ENCODE results near the gene MAP3K4. TPM values are rescaled to one million over a fixed set of nuclear protein-coding genes. Genes with fewer than 3 reads are reported as not detected.
A peak's percentile ranks its signal among the peaks of the same experiment; 100 is the strongest.

Gene MAP3K4
- polyA plus RNA-seq, 3 donors = 37.1 to 45.9 (median 40.2) TPM

DNA sequence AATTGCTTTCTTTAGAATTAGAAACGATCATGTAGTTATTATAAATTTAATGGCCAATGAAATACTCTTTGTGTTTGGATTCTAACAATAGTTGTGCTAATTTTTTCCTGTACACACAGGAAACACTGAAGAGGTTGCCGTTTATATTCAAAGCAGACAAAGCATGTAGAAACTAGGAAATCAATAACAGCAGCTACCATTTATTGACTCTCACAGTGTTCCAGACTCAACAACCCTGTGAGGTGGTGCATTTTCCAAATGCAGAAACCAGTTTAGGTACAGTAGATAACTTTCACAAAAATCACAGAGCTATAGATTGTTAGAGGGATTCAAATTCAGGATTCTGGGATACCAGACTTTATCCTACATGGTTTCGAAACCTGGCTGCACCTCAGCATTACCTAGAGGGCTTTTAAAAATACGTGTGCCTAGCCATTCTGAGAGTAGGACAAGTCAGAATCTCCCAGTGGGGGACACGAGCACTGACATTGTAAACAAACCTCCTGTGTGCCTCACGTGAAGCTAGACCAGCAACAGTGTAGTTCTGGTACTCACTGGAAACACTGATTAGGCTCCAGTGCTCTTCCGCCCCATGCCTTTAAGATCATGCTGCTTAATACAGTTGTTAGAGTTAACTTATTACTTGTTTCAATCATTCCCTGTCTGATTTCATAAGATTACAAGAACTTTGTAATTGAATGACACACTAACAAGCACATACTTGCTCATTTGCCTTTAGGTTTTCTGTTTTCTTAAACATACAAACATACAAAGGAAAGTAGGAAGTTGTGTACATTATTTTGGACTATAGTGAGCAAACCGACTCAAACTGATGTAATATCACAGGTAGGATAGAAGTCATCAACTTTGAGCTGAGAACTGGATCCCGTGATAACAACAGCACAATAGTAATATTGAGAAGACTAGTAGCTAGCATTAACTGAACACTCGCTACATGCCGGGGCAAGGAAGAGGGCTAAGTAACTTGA is 65.8 kb downstream of the MAP3K4 start:
- DNase-seq (ENCODE audit: extremely low read depth in 1 of 11, low read depth in 9 of 11, low spot score in 4 of 11) = no peak

DNA sequence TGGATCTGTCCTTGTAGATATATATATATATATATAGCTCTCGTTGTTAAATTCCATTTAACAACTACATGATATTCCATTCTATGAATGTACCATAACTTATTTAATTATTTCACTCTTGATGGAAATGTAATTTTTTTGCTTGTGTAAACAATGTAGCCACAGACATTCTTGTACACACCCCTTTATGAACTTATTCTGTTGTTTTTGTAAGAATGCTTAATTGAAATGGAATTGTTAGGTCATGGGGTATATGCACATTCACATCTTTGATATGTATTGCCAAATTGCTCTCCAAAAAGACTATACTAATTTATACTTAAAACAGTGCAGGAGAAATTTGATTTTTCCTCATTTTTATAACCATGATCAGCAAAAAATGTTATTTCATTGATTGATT is 67.2 kb downstream of the MAP3K4 start:
- no peak for DNase-seq (ENCODE audit: extremely low read depth in 1 of 11, low read depth in 9 of 11, low spot score in 4 of 11)

DNA sequence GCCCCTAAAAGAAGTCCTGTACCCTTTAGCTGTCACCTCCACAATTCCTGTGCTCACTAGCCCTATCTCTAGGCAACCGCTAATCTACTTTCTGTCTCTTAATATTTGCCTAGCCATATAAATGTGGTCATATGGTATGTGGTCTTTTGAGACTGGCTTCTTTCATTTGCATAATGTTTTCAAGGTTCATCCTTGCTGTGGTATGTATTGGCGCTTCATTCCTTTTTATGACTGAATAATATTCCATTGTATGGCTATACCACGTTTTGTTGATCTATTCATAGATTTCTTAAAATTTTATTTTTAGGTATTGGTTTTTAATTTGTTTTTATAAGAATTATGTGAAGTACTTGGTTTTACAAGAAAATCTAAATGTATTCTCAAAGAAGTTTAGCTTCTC is 70.0 kb downstream of the MAP3K4 start:
- no peak for DNase-seq (ENCODE audit: extremely low read depth in 1 of 11, low read depth in 9 of 11, low spot score in 4 of 11)

DNA sequence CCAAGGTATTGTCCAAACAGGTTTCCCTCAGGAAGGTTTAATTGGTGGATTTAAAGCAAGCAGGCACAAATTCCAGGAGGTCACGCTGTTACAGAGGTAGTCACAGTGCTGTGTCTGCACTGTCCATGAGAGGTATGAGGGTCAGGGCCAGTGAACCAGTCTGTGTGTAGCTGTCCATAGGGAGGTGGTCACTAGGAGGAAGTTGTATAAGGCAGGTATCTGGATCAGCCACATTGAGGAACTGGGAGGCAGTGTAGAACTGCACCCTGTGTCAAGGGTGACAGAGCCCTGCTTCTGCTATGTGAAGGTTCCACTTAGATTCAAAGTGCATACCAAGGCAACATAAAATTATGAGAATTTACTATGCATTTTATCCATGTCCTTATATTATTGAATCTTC is 73.3 kb downstream of the MAP3K4 start:
- no peak for DNase-seq (ENCODE audit: extremely low read depth in 1 of 11, low read depth in 9 of 11, low spot score in 4 of 11)

DNA sequence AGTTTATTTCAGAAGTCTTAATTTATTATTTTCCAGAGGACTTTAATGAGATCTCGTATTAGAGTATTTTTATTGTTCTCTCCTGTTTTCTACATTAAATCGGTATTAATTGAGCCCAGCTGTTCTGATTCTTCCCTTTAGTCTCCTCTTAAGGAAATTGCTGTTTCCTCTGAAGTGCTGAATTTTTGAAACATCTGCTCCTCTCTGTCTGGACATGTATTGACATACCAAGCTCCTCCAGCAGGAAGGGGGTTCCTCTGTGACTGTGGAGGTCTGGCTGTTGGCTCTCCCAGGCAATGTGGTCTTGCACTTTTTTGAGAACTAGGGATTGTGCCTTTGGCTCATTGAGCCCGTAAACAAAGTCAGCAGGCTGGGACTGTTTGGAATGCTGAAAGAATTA is 74.9 kb downstream of the MAP3K4 start:
- no peak for DNase-seq (ENCODE audit: extremely low read depth in 1 of 11, low read depth in 9 of 11, low spot score in 4 of 11)

DNA sequence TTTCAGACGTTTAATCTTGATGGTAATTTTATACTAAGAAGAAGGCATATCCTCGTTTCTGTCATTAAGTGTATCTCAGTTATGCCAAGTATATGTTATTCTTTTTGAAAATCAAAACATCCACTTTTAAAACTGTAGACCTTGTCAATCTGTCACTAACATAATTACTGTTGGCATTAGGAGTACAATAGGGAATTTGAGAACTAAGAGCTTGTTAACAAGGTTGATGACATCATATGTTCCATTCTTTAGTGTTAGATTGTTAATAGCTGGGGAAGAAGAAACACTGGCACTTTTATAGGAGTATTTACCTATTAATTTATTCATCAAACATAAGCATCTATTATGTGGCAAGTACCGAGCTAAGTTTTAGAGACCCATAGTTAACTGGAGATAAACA is 76.2 kb downstream of the MAP3K4 start:
- DNase-seq (ENCODE audit: extremely low read depth in 1 of 11, low read depth in 9 of 11, low spot score in 4 of 11) = no peak

DNA sequence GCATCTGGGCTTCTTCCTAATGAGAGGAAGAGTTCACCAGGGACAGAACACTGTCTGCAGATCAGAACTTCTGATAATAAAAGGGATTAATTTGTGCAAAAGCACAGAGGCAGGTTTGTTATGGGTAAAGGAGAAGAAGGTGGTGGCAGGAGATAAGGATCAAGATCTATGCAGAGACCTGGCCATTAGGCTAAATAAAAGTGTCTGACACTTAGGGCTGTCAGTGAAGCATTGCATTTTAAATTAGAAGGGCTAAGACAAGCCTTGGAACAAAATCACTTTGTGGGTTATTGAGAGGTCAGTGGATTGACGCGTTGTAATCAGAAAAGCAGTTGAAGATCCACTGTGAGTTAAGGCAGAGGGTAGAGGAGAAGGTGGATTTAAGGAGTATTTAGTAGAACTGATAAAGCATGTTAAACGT is 76.8 kb downstream of the MAP3K4 start:
- DNase-seq (ENCODE audit: extremely low read depth in 1 of 11, low read depth in 9 of 11, low spot score in 4 of 11) = no peak

DNA sequence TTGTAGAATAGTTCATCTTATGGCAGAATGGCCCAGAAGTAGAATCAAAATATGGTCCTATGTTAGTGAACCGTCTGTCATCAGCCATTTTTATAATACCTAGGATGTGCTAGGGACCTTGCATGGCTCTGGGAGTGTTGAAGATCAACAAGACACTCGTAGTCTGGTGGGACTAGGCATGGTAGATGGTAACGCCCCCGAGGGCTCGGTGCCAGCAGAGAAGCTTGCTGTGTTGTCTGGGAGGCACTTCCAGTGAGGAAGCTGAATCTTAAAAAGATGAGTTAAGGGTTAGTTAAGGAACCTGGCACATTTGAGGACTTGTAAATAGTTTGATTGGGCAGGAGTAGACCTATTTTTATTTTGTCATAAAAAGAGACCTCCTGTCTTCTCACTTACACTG is 82.4 kb downstream of the MAP3K4 start:
- no peak for DNase-seq (ENCODE audit: extremely low read depth in 1 of 11, low read depth in 9 of 11, low spot score in 4 of 11)

DNA sequence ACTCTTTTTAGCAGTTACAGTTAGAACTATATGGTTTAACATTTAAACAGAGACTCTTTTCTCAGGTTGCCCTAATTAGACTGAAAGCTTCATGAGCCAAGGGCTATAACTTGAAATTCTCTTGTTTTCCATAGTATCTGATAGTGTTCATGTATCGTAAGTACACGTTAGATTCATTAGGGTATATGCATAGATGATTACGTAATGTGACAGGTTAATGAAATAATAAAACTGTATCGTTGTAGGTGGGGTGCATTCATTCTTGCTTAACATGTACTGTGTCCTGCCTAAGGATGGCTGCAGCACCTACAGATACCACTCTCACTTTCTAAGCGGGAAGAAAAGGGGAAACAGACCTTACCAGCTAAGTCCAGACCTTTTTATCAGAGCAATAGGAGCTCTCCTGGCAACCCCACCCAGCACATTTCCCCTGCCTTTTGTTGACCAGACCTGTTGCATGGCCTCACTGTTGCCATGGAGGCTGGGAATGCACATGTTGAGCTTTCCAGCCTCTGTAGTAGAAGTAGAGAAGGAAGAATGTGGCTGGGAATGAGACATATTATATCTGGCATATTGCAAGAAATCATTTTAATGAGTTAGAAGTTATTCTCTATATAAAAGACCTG is 83.0 kb downstream of the MAP3K4 start:
- DNase-seq (ENCODE audit: extremely low read depth in 1 of 11, low read depth in 9 of 11, low spot score in 4 of 11) = no peak

DNA sequence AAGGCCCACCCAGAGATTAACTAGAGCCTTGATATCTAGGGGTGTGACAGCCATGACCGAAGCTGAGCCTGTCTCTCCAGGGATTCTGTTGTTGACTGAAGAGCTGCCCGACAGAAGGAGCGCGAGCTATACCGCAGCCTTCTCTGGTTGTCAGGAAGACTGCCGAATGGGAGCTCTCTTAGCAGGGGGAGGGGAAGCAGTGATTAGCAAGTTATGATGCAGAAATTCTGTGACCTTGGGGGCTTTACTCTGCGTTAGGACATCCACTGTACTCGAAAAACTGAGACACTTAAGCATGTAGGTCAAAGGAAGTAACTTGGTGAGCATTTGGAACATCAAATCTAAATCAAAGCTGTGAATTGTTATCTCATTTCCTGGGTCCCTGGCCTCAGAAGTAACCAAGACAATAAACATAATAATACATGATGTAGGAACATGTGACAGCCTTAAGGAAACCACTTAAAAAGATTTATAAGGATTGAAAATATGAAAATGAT is 84.7 kb downstream of the MAP3K4 start:
- DNase-seq (ENCODE audit: extremely low read depth in 1 of 11, low read depth in 9 of 11, low spot score in 4 of 11) = peak in 1 of 11 donors; percentile 9

DNA sequence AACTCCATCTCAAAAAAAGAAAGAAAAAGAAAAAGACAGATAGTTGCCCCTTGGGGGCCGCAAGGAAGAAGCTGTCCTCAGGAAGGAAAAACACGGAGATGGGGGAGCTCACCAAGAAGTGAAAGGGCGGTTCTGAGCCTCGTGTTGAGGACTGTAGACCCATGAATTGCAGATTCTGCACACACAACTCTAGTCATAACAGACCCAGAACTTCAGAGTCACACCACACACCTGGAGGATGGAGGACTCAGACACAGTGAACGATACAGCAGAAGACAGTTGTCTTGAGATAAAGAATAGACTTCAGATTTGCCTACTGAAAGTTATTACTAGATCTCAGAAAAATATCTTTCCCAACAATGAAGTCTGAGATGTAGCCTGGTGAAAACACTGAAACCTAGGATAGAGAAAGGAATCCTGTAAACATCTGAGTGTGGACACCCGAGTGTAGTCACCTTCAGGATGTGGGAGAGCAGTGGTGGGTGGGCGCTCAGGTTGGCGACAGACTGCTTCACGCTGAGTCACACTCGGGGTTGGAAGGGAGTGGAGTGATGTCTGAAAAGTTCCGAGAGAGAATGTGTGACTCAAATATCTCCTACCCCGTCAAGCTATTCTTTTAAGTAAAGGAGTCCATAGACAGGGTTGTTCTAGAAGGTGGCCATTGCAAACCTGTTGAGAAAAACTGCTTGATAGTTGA is 88.1 kb downstream of the MAP3K4 start:
- no peak for DNase-seq (ENCODE audit: extremely low read depth in 1 of 11, low read depth in 9 of 11, low spot score in 4 of 11)

DNA sequence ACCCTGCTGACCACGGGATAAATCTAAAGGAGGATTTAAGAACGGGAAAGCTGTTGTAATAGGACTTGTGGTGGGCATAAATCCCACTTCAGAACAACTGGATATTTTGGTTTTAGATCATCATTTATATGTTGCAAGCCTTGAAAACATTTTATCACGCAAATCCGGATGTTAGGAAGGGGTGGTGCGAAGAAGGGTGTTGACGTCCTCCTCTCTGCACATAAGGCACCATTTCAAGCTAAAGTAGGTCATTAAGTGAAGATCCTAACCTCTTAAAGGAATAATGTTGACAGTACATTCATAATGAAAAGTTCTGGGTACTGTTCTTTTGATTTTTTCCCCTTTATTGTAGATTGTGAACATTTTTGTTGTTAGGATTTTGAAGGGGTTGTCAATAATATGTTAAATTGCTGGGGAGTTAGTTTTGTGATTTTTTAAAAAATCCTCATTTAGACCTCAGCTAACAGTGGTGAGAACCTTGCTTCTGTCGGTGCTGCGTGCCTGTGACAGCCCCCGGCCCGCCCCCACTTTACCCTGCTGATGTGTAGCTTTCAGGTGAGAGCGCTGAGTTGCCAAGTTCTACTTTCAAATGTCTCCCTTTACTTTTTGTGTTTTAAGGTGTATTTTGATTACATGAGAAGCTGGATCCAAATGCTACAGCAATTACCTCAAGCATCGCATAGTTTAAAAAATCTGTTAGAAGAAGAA is 88.8 kb downstream of the MAP3K4 start:
- DNase-seq (ENCODE audit: extremely low read depth in 1 of 11, low read depth in 9 of 11, low spot score in 4 of 11) = no peak

DNA sequence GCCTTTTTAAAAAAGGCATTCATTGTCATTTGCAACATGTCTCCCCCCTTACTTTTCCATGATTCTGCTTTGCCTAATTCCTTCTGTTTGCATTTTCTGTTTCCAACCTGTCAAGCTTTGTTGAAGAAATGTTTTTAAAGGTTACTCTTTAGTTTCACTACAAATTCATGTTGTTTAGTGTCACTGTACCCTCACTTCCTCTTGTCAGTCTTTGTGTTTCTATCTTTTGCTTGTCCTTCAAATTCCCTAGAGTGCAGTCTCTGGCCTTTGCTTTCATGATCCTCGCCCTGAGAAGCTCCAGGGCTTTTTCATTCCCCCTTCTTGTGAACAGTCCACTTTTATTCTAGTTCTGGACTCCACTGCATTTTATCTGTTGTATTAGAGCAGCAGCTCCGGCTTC is 90.6 kb downstream of the MAP3K4 start:
- DNase-seq (ENCODE audit: extremely low read depth in 1 of 11, low read depth in 9 of 11, low spot score in 4 of 11) = no peak

DNA sequence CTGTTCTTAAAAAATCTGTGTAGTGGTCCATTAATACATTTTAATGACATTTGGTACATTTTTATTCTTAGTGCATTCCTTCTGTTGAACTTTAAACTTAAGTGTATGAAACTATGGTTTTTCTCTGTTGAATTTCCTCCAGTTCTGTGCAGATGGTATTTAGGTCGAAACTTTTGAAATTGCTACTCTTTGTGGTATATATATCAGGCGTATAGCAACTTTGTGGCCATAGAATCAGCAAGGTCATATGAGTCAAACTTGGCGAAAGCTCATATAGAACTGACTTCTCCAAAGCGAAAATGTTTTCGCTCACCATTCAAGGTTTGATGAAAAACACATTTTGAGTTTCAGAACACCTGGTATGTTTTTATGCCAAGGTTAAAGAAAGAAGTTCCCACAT is 93.7 kb downstream of the MAP3K4 start:
- no peak for DNase-seq (ENCODE audit: extremely low read depth in 1 of 11, low read depth in 9 of 11, low spot score in 4 of 11)

DNA sequence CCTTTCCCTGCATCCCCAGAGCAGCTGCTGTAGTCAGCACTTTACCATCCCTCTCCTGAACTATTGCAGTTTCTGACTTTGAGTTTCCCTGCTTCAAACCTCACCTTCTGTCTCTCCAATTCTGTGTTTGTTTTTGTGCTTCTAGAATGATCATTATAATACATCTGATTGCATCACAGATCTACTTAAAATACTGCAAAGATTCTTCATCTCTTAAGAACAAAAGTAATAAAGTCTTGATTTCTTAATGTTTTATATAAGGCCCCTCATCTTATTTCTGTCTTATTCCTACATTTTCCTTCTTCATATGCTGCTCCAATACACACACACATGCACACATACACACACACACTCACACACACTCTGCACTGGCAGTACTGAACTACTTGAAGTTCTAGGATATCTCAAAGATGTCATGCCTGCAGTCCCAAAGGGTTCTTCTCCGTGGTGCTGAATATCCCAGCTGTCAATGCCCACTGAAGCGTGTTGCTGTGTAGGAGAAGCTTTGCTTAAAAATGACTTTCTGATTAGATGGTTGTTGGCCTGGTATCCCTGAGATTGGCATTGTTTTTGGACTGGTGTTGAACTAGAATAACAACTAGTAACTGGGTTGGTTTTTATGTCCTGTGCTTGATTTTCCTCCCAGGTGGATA is 97.2 kb downstream of the MAP3K4 start:
- no peak for DNase-seq (ENCODE audit: extremely low read depth in 1 of 11, low read depth in 9 of 11, low spot score in 4 of 11)

DNA sequence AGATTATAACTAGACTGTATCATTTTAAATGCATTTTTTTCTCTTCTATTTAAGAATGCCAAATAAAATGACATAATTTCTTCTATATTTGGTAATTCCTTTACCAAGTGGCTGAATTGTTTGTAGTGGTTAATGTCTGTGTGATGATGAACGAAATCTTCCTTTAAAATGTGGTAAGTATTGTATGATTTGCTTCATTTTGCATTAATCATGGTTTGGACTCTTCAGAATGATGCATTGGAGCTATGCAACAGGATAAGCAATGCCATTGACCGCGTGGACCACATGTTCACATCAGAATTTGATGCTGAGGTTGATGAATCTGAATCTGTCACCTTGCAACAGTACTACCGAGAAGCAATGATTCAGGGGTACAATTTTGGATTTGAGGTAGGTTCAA is 99.6 kb downstream of the MAP3K4 start:
- no peak for DNase-seq (ENCODE audit: extremely low read depth in 1 of 11, low read depth in 9 of 11, low spot score in 4 of 11)

DNA sequence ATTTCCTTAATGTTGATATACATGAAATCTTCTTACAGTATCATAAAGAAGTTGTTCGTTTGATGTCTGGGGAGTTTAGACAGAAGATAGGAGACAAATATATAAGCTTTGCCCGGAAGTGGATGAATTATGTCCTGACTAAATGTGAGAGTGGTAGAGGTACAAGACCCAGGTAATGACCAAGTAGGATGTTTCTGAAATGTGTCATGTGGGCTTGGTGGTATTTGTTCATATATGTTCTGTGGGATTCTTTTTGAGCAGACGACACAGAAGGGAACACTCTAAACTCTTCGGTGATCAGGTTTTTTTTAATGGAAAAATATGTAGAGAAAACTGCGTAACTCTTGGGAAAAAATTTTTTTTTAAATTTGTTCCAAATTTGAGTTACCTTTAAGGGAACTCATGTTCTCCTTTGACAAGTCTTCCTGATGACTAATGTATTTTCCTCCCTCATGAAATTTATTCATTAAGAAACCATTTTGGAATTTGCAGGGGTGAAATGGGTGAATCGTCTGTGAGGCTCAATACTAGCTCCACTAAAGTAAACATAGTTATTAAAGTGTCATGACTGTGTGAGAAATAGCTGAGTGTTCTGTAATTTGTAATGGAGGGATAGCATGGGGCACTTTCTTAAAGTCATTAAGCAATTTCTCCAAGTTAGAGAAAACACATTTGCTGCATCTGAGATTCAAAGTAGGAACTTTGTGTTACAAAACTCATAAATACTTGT is 100.6 kb downstream of the MAP3K4 start:
- no peak for DNase-seq (ENCODE audit: extremely low read depth in 1 of 11, low read depth in 9 of 11, low spot score in 4 of 11)

DNA sequence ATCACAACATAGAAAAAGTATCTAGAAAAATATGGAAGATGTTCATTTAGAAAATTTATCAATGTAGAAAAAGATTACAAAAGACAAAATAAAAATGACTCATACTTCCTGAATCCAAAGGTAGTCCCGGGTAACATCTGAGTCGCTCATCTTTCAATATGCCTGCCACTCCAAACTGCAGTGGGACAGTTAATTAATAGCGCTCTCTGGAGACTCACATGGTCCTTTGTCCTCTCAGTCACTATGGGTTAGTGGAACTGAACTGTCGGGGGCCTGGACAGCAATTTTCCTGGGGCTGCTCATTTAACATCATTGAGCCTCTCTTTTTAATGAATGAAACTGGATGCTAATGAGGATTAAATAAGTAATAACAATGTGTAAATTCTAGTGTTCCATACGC is 103.4 kb downstream of the MAP3K4 start:
- DNase-seq (ENCODE audit: extremely low read depth in 1 of 11, low read depth in 9 of 11, low spot score in 4 of 11) = no peak
